ENCODE measurements around the gene LRIT2. TPM values are rescaled to one million over a fixed set of nuclear protein-coding genes. Genes with fewer than 3 reads are reported as not detected.

The LRIT2 gene
- total and polyA plus RNA-seq, 11 donors: not detected

DNA sequence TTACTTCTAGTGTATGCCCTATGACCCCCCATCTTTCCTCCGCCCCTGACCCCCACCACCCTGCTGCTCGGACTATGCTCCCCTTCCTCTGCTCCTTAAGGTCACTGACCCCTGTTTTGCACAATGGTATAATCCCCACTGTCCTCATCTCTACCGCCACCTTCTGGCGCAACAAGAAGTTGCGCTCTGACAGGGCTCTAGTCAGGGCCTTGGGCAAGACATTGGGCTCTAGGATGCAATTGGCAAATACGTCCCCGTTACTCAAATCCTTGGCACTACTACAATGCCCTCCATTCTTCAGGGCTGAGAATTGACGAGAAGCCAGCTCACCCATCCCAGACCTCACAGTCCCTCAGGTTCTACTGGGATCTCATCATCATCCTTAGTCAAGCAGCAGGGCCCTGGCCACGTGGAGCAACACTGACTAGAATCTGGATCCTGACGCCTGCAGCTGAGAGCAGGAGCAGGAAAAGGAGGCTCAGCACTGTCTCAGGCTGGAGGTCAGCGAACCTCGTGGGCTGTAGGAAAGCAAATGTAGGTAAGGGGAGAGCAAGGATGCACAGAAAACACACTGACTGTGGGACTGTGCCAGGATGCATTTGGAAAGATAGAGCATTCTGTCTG, 10.6 kb downstream of the LRIT2 start:
- 43 to 60% (median 49%) methylated on average over 12 of the region's 12 CpGs for WGBS, 4 donors
- Histone ChIP-seq H3K27ac (no peak overlapping the region), H3K27me3 (peaks cover 0 to 3% (median 0%) of the 10 kb centered on the region in 9 donors), H3K36me3 (no peaks in the 10 kb centered on the region), H3K4me1 (no peaks in the 10 kb centered on the region), H3K9me3 (no peaks in the 10 kb centered on the region), H3K4me3 (no peak overlapping the region)
- intact Hi-C loops (cut with DNase I): no loop called here
- ATAC-seq: peak in 2 of 4 donors; percentile 36 to 44
- TF ChIP-seq, protein P1, sequence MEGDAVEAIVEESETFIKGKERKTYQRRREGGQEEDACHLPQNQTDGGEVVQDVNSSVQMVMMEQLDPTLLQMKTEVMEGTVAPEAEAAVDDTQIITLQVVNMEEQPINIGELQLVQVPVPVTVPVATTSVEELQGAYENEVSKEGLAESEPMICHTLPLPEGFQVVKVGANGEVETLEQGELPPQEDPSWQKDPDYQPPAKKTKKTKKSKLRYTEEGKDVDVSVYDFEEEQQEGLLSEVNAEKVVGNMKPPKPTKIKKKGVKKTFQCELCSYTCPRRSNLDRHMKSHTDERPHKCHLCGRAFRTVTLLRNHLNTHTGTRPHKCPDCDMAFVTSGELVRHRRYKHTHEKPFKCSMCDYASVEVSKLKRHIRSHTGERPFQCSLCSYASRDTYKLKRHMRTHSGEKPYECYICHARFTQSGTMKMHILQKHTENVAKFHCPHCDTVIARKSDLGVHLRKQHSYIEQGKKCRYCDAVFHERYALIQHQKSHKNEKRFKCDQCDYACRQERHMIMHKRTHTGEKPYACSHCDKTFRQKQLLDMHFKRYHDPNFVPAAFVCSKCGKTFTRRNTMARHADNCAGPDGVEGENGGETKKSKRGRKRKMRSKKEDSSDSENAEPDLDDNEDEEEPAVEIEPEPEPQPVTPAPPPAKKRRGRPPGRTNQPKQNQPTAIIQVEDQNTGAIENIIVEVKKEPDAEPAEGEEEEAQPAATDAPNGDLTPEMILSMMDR (IDR thresholded peaks at IDR 0.05): peak in 7 of 12 donors; percentile 10 to 33 (median 18)
- TF ChIP-seq POLR2A (IDR thresholded peaks at IDR 0.05): no peak
- DNase-seq: no peak

DNA sequence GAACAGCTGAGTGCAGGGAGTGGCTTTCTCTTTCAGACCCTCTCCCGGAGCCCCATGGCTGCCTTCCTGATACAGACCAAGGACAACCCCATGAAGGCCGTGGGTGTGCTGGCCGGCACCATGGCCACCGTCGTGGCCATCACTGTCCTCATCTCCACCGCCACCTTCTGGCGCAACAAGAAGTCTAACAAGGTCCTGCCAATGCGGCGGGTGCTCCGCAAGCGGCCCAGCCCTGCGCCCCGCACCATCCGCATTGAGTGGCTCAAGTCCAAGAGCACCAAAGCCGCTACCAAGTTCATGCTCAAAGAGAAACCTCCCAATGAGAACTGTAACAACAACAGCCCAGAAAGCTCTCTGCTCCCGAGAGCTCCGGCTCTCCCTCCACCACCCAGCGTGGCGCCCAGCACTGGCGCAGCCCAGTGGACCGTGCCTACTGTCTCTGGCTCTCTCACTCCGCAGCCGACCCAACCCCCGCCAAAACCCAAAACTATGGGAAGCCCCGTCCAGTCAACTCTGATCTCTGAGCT, 11.2 kb downstream of the LRIT2 start:
- no peaks in the 10 kb centered on the region for H3K9me3 ChIP-seq
- intact Hi-C loops (cut with DNase I): no loop called here
- no peaks in the 10 kb centered on the region for H3K36me3 ChIP-seq
- no peak for DNase-seq
- peaks cover 0 to 4% (median 0%) of the 10 kb centered on the region in 9 donors for H3K27me3 ChIP-seq
- no peak overlapping the region for H3K4me3 ChIP-seq
- no peak overlapping the region for H3K27ac ChIP-seq
- no peak for ATAC-seq
- 65 to 80% (median 75%) methylated on average over 24 to 25 of the region's 25 CpGs for WGBS, 4 donors
- TF ChIP-seq, protein P1 (IDR thresholded peaks at IDR 0.05): no peak
- no peak for TF ChIP-seq POLR2A (IDR thresholded peaks at IDR 0.05)
- no peaks in the 10 kb centered on the region for H3K4me1 ChIP-seq

DNA sequence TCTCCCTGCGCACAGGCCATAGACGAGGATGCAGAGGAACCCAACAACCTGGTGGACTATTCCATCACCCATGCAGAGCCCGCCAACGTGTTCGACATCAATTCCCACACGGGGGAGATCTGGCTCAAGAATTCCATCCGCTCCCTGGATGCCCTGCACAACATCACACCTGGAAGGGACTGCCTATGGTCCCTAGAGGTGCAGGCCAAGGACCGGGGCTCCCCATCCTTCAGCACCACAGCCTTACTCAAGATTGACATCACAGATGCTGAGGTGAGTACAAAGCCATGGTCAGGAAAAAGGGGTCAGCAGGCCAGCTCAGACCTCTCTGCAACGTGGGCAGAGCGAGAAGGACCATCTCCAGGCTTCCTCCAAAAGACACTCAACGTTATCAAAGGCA, 12.3 kb downstream of the LRIT2 start:
- 67 to 86% (median 76%) methylated on average over 3 to 11 of the region's 11 CpGs for WGBS, 4 donors
- H3K27me3 ChIP-seq: peaks cover 0 to 5% (median 0%) of the 10 kb centered on the region in 9 donors
- H3K36me3 ChIP-seq: no peaks in the 10 kb centered on the region
- no peak overlapping the region for H3K4me3 ChIP-seq
- no peak for TF ChIP-seq POLR2A (IDR thresholded peaks at IDR 0.05)
- TF ChIP-seq, protein P1 (IDR thresholded peaks at IDR 0.05): no peak
- DNase-seq: no peak
- H3K27ac ChIP-seq: no peak overlapping the region
- intact Hi-C loops (cut with DNase I): no loop called here
- no peaks in the 10 kb centered on the region for H3K9me3 ChIP-seq
- H3K4me1 ChIP-seq: no peaks in the 10 kb centered on the region
- ATAC-seq: no peak

DNA sequence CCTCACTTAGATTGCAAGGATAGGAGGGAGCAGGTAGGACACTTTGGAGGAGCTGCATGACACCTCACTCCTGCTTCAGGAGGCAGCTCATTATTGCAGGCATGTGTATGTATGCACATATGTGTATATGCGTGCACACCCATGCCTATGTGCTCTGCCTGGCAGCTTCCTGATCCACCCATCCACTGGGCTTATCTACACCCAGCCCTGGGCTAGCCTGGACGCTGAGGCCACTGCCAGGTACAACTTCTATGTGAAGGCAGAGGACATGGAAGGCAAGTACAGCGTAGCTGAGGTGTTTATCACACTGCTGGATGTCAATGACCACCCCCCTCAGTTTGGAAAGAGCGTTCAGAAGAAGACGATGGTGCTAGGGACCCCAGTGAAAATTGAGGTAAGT, 13.3 kb downstream of the LRIT2 start:
- no peak overlapping the region for H3K4me3 ChIP-seq
- ATAC-seq: no peak
- intact Hi-C loops (cut with DNase I): no loop called here
- H3K9me3 ChIP-seq: no peaks in the 10 kb centered on the region
- H3K4me1 ChIP-seq: no peaks in the 10 kb centered on the region
- DNase-seq: no peak
- WGBS, 4 donors: 65 to 79% (median 73%) methylated on average over 4 to 5 of the region's 5 CpGs
- H3K27me3 ChIP-seq: peaks cover 0 to 12% (median 0%) of the 10 kb centered on the region in 9 donors
- TF ChIP-seq, protein P1 (IDR thresholded peaks at IDR 0.05): no peak
- no peak for TF ChIP-seq POLR2A (IDR thresholded peaks at IDR 0.05)
- H3K36me3 ChIP-seq: no peaks in the 10 kb centered on the region
- no peak overlapping the region for H3K27ac ChIP-seq

All from heart left ventricle (tissue), 16 donors.